Peyer's patch (tissue), 4 donors: ENCODE data around the gene RCL1. TPM values are rescaled to one million over a fixed set of nuclear protein-coding genes. Genes with fewer than 3 reads are reported as not detected.

Experiments
- DNase-seq, 3 donors: peaks; one replicate each; pipeline ENCODE4 v3.0.0-alpha.2; 2017 to 2019
- H3K27ac ChIP-seq, 4 donors: fragments of 200-600 bp; sonication (generic); one replicate each; pipeline ENCODE4 v1.5.1; 2016 to 2019
- H3K27me3 ChIP-seq, 2 donors: fragments of 200-600 bp; sonication (generic); one replicate each; pipeline ENCODE4 v1.5.1; 2019
- H3K36me3 ChIP-seq, 3 donors: fragments of 200-600 bp; sonication (generic); one replicate each; pipeline ENCODE4 v1.5.1; 2016 to 2019
- H3K4me1 ChIP-seq, 4 donors: fragments of 200-600 bp; sonication (generic); one replicate each; pipeline ENCODE4 v1.5.1; 2016 to 2019
- H3K4me3 ChIP-seq, 4 donors: fragments of 200-600 bp; sonication (generic); 1 replicate in 3 of 4; 2 replicates in 1 of 4; pipeline ENCODE4 v1.5.1; 2016 to 2019; ENCODE audit warnings: mild to moderate bottlenecking in 1 of 4
- H3K9me3 ChIP-seq, 4 donors: fragments of 200-600 bp; sonication (generic); one replicate each; pipeline ENCODE4 v1.5.1; 2016 to 2019; ENCODE audit warnings: mild to moderate bottlenecking in 1 of 4
- CTCF ChIP-seq, 6 experiments: fragments of 450-650 bp in 4 of 6; fragments of 200-600 bp in 2 of 6; sonication (generic) in 1 of 6; IDR thresholded peaks; one replicate each; pipeline ENCODE4 v1.5.1; 2017 to 2019; ENCODE audit warnings: antibody characterized with exemption in 6 of 6, mild to moderate bottlenecking in 3 of 6, moderate library complexity in 1 of 6
- POLR2A ChIP-seq, 2 donors: fragments of 450-650 bp; IDR thresholded peaks; one replicate each; pipeline ENCODE4 v1.5.1; 2017; ENCODE audit warnings: antibody characterized with exemption in 2 of 2, mild to moderate bottlenecking in 2 of 2, moderate library complexity in 2 of 2
- total RNA-seq, 4 donors: library from RNA; depleted of rRNA; stranded (reverse); fragments of >200 nt; gene quantifications; one replicate each; pipeline ENCODE4 v1.1.0, GENCODE V29; 2016

Gene RCL1
- total RNA-seq, 4 donors from 2014 or later, result 7.4 to 28.1 (median 19.5) TPM

DNA sequence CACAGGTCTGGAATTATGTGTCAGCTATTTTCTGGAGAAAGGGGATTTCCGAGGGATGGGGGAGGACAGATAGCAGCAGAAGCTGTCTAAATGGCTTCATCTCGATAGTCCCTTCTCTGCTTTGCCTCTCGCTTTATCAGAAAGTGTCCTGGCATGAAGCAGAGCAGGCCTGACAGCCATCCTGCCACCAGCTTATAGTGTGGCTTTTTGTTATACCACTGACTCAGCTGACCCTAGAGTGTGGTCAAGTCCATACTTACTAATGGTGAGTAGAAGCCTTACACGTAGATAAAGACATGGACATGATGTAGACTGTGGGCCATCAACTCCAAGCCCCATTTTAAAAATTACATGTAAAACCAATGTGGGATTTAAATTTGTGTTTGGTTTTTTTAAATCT, 50.0 kb downstream of the RCL1 start:
- Histone ChIP-seq H3K27ac (no peak overlapping the region), H3K4me3 (no peak overlapping the region)
- TF ChIP-seq POLR2A (IDR thresholded peaks at IDR 0.05) (no peak), CTCF (IDR thresholded peaks at IDR 0.05) (no peak)

DNA sequence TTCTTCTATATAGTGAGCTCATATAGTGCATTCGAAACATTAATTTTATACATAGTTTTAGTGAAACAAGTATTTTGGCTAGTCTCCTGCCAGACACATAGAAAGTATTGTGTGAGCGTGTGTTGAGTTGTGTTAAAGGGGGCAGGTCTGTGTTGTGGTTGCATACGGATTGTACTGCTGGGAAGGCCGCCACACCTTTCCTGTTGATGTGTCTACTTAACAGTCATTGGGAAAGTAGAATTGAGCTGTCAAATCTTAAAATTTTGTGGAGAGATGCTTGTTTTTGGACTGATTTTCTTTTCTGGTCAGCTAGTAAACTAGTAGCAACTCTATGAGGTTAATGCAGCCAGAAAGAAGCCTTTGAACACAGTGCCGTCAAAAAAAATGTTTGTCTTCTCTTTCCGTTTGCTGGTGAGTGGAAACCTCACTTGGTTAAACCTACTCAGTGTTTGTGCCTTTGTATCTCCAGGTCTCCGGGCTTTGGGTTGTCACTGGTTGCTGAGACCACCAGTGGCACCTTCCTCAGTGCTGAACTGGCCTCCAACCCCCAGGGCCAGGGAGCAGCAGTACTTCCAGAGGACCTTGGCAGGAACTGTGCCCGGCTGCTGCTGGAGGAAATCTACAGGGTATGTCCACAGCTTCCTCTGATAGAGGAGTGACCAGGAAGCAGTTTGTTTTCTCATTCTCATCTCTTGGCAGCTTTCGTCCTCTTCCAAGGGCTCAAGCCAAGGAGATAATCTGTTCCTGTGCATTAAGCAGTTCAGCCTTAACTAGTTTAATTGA, 51.5 kb downstream of the RCL1 start:
- H3K36me3 ChIP-seq, result peaks cover 0 to 24% (median 0%) of the 10 kb centered on the region in 3 donors
- no peak for DNase-seq
- H3K27ac ChIP-seq, result no peak overlapping the region
- no peaks in the 10 kb centered on the region for H3K27me3 ChIP-seq
- H3K9me3 ChIP-seq, result no peaks in the 10 kb centered on the region
- H3K4me3 ChIP-seq, result no peak overlapping the region
- H3K4me1 ChIP-seq, result peaks cover 0 to 1% (median 0%) of the 10 kb centered on the region in 4 donors
- no peak for TF ChIP-seq POLR2A (IDR thresholded peaks at IDR 0.05)

More for the DNA sequence above, 50.0 kb downstream of the RCL1 start:
- Histone ChIP-seq H3K36me3 (peaks cover 0 to 24% (median 0%) of the 10 kb centered on the region in 3 donors), H3K4me1 (no peaks in the 10 kb centered on the region), H3K27me3 (no peaks in the 10 kb centered on the region), H3K9me3 (no peaks in the 10 kb centered on the region)
- DNase-seq, result no peak

GRCh38 chr9:4849369-4849768, 56.6 kb downstream of the RCL1 start:
- Histone ChIP-seq H3K4me1 (peaks cover 0 to 5% (median 0%) of the 10 kb centered on the region in 4 donors), H3K27ac (peak overlapping the region in 1 of 4 donors; percentile 56), H3K4me3 (no peak overlapping the region), H3K27me3 (no peaks in the 10 kb centered on the region), H3K36me3 (peaks cover 0 to 17% (median 0%) of the 10 kb centered on the region in 3 donors), H3K9me3 (no peaks in the 10 kb centered on the region)
- TF ChIP-seq POLR2A (IDR thresholded peaks at IDR 0.05) (no peak), CTCF (IDR thresholded peaks at IDR 0.05) (peak in 3 of 6 experiments; percentile 50 to 58 (median 52))
- no peak for DNase-seq

DNA sequence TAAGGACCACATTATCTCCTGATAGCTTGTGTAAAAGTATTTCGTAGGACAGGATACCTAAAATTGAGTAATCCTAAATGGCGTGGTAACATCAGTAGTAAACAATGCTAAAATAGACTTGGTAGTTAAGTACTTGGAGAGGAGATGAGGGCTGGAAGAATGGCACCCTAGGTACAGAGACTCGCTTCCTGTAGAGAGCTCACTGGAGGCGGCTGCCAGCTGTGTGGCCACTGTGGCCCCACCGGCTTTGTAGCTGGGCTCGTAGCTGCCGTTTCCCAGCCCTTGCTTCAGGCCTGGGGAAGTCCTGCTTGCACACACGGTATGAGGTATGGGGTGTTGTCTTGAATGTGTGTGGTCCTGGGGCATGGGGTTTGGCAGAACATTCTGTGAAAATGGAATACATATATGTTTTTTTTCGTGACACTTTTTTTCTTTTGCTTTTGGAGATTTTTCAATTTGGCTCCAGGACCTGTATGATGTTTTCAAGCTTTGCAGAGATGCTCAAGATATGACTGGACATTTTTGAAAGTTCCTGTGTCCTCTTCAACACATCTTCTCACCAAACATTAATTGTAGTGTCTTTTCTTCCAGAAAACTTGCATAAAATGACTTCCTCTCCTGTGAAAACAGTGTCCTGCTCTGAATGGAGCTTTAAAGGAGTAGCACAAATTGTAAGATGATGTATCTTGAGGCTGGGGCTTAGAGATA, 58.0 kb downstream of the RCL1 start:
- peak overlapping the region in 1 of 4 donors; percentile 17 for H3K27ac ChIP-seq
- H3K4me3 ChIP-seq, result no peak overlapping the region
- H3K27me3 ChIP-seq, result no peaks in the 10 kb centered on the region
- peaks cover 0 to 5% (median 0%) of the 10 kb centered on the region in 4 donors for H3K4me1 ChIP-seq
- DNase-seq, result no peak
- TF ChIP-seq CTCF (IDR thresholded peaks at IDR 0.05) (no peak), POLR2A (IDR thresholded peaks at IDR 0.05) (no peak)
- no peaks in the 10 kb centered on the region for H3K9me3 ChIP-seq
- H3K36me3 ChIP-seq, result peaks cover 0 to 6% (median 0%) of the 10 kb centered on the region in 3 donors

DNA sequence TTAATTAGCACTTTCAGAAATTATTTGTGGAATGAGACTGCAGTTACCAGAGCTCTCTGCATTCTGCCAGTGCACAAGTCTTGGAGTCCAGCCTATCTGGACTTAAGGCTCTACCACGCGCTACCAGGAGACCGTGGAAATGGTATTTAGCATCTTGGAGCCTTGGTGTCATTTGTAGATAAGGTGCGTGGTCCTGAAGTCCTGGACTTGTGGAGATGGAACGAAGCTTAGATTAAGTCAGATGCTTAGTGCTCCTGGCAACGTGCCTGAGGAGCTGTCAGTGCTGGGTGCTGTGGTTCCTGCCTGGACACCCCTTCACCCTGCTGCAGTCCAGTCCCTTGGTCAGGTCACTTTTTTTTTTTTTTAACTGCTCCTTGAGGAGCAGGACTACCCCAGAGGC, 59.7 kb downstream of the RCL1 start:
- no peaks in the 10 kb centered on the region for H3K27me3 ChIP-seq
- no peak overlapping the region for H3K4me3 ChIP-seq
- H3K9me3 ChIP-seq, result no peaks in the 10 kb centered on the region
- H3K36me3 ChIP-seq, result peaks cover 0 to 2% (median 0%) of the 10 kb centered on the region in 3 donors
- no peak for TF ChIP-seq CTCF (IDR thresholded peaks at IDR 0.05)
- TF ChIP-seq POLR2A (IDR thresholded peaks at IDR 0.05), result no peak
- H3K27ac ChIP-seq, result no peak overlapping the region
- H3K4me1 ChIP-seq, result peaks cover 0 to 5% (median 0%) of the 10 kb centered on the region in 4 donors
- DNase-seq, result no peak

DNA sequence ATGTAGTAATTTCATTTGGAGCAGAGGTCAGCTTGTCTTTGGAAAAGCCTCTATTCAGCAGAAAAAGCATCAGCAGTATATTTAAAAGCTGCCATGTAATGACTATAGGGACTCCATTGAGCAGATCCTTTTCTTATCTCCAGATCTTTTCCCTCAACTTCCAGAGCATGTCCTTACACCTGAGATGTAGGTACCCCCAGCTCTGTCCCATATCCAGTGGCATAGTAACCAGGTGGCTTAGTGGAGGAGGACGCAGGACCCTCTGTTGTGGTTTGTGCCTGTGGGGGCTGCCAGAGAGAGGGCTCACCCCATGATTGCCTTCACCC, 61.5 kb downstream of the RCL1 start:
- no peak for DNase-seq
- H3K9me3 ChIP-seq, result no peaks in the 10 kb centered on the region
- H3K27me3 ChIP-seq, result no peaks in the 10 kb centered on the region
- H3K27ac ChIP-seq, result no peak overlapping the region
- no peak overlapping the region for H3K4me3 ChIP-seq
- H3K36me3 ChIP-seq, result no peaks in the 10 kb centered on the region
- no peak for TF ChIP-seq POLR2A (IDR thresholded peaks at IDR 0.05)
- TF ChIP-seq CTCF (IDR thresholded peaks at IDR 0.05), result no peak
- peaks cover 0 to 4% (median 0%) of the 10 kb centered on the region in 4 donors for H3K4me1 ChIP-seq
